HEK293 (cell line): ENCODE measurements around the gene HOXB4.
A peak's percentile ranks its signal among the peaks of the same experiment; 100 is the strongest.

Experiments
- GLI4 ChIP-seq: fragments of 450-650 bp; formaldehyde crosslinking; IDR thresholded peaks from 2 replicates; pipeline ENCODE4 v1.5.1; 2016; ENCODE audit warnings: missing biosample characterization, missing genetic modification characterization
- HOXD13 ChIP-seq: sonication (generic); formaldehyde crosslinking; IDR thresholded peaks from 2 replicates; pipeline ENCODE4 v1.8.0; 2022; ENCODE audit warnings: missing genetic modification reagents, borderline replicate concordance
- KLF7 ChIP-seq: fragments of 450-650 bp; formaldehyde crosslinking; IDR thresholded peaks from 2 replicates; pipeline ENCODE4 v1.5.1; 2016; ENCODE audit warnings: missing biosample characterization, missing genetic modification characterization, borderline replicate concordance
- OVOL3 ChIP-seq: fragments of 450-650 bp; formaldehyde crosslinking; IDR thresholded peaks from 2 replicates; pipeline ENCODE4 v1.5.1; 2016; ENCODE audit warnings: missing biosample characterization, missing genetic modification characterization
- PRDM1 ChIP-seq: fragments of 450-650 bp; formaldehyde crosslinking; IDR thresholded peaks from 2 replicates; pipeline ENCODE4; 2016; ENCODE audit warnings: missing biosample characterization, missing genetic modification characterization
- RBAK ChIP-seq: fragments of 450-650 bp; formaldehyde crosslinking; IDR thresholded peaks from 2 replicates; pipeline ENCODE4 v1.5.1; 2016; ENCODE audit warnings: missing biosample characterization, missing genetic modification characterization
- ZBTB1 ChIP-seq: fragments of 450-650 bp; formaldehyde crosslinking; IDR thresholded peaks from 2 replicates; pipeline ENCODE4 v1.5.1; 2016; ENCODE audit warnings: missing biosample characterization, missing genetic modification characterization
- ZBTB21 ChIP-seq: fragments of 450-650 bp; formaldehyde crosslinking; IDR thresholded peaks from 2 replicates; pipeline ENCODE4 v1.5.1; 2017; ENCODE audit warnings: missing biosample characterization, missing genetic modification characterization
- ZNF10 ChIP-seq: fragments of 450-650 bp; formaldehyde crosslinking; IDR thresholded peaks from 2 replicates; pipeline ENCODE4 v1.5.1; 2017; ENCODE audit warnings: missing biosample characterization, missing genetic modification characterization
- ZNF121 ChIP-seq: fragments of 450-650 bp; formaldehyde crosslinking; IDR thresholded peaks from 2 replicates; pipeline ENCODE4 v1.5.1; 2016; ENCODE audit warnings: missing biosample characterization, missing genetic modification characterization
- ZNF133 ChIP-seq: fragments of 450-650 bp; formaldehyde crosslinking; IDR thresholded peaks from 2 replicates; pipeline ENCODE4 v1.5.1; 2016; ENCODE audit warnings: missing biosample characterization, missing genetic modification characterization
- ZNF2 ChIP-seq: fragments of 450-650 bp; formaldehyde crosslinking; IDR thresholded peaks from 2 replicates; pipeline ENCODE4 v1.5.1; 2016; ENCODE audit warnings: missing biosample characterization, missing genetic modification characterization
- ZNF24 ChIP-seq: fragments of 450-650 bp; formaldehyde crosslinking; IDR thresholded peaks from 2 replicates; pipeline ENCODE4 v1.5.1; 2016; ENCODE audit warnings: missing biosample characterization, missing genetic modification characterization
- ZNF274 ChIP-seq, 2 experiments: fragments of 200-500 bp in 1 of 2; fragments of 450-650 bp in 1 of 2; sonication (Bioruptor generic) in 1 of 2; formaldehyde crosslinking in 1 of 2; IDR thresholded peaks; 2 replicates each; pipeline versions ENCODE4 v1.5.1 to v1.6.1; 2014 to 2016; ENCODE audit warnings: borderline replicate concordance in 1 of 2, inconsistent platforms in 1 of 2, low read length in 1 of 2, missing biosample characterization in 1 of 2, missing genetic modification characterization in 1 of 2
- ZNF341 ChIP-seq: fragments of 450-650 bp; formaldehyde crosslinking; IDR thresholded peaks from 2 replicates; pipeline ENCODE4; 2016; ENCODE audit warnings: low read depth, missing biosample characterization, missing genetic modification characterization
- ZNF366 ChIP-seq: fragments of 450-650 bp; formaldehyde crosslinking; conservative IDR thresholded peaks from 2 replicates; pipeline ENCODE4 v1.5.1; 2016; ENCODE audit warnings: missing biosample characterization, missing genetic modification characterization
- ZNF391 ChIP-seq: fragments of 450-650 bp; formaldehyde crosslinking; IDR thresholded peaks from 2 replicates; pipeline ENCODE4 v1.5.1; 2016; ENCODE audit warnings: low read depth, missing biosample characterization, missing genetic modification characterization, borderline replicate concordance
- ZNF404 ChIP-seq: fragments of 450-650 bp; formaldehyde crosslinking; IDR thresholded peaks from 2 replicates; pipeline ENCODE4 v1.5.1; 2017; ENCODE audit warnings: missing biosample characterization, missing genetic modification characterization
- ZNF449 ChIP-seq: fragments of 450-650 bp; formaldehyde crosslinking; IDR thresholded peaks from 2 replicates; pipeline ENCODE4 v1.5.1; 2017; ENCODE audit warnings: missing biosample characterization, mild to moderate bottlenecking, missing genetic modification characterization, moderate library complexity
- ZNF548 ChIP-seq: fragments of 450-650 bp; formaldehyde crosslinking; IDR thresholded peaks from 2 replicates; pipeline ENCODE4 v1.5.1; 2016; ENCODE audit warnings: missing biosample characterization, missing genetic modification characterization
- ZNF560 ChIP-seq: fragments of 450-650 bp; formaldehyde crosslinking; IDR thresholded peaks from 2 replicates; pipeline ENCODE4 v1.5.1; 2017; ENCODE audit warnings: missing biosample characterization, missing genetic modification characterization, borderline replicate concordance
- ZNF571 ChIP-seq: fragments of 450-650 bp; formaldehyde crosslinking; IDR thresholded peaks from 2 replicates; pipeline ENCODE4 v1.5.0; 2017; ENCODE audit warnings: missing biosample characterization, missing genetic modification characterization
- ZNF658 ChIP-seq: fragments of 450-650 bp; formaldehyde crosslinking; IDR thresholded peaks from 2 replicates; pipeline ENCODE4; 2016; ENCODE audit warnings: missing biosample characterization, missing genetic modification characterization
- ZNF704 ChIP-seq: fragments of 450-650 bp; formaldehyde crosslinking; IDR thresholded peaks from 2 replicates; pipeline ENCODE4 v1.5.1; 2016; ENCODE audit warnings: missing biosample characterization, missing genetic modification characterization
- ZNF76 ChIP-seq: fragments of 450-650 bp; formaldehyde crosslinking; IDR thresholded peaks from 2 replicates; pipeline ENCODE4; 2016; ENCODE audit warnings: low read depth, missing biosample characterization, missing genetic modification characterization, borderline replicate concordance
- TF ChIP-seq, protein P1 (sequence below): fragments of 450-650 bp; formaldehyde crosslinking; IDR thresholded peaks from 2 replicates; pipeline ENCODE4 v1.5.1; 2016; ENCODE audit warnings: missing biosample characterization, missing genetic modification characterization
- TF ChIP-seq, protein P2 (sequence below): fragments of 450-650 bp; formaldehyde crosslinking; IDR thresholded peaks from 2 replicates; pipeline ENCODE4; 2016; ENCODE audit warnings: missing biosample characterization, missing genetic modification characterization
- TF ChIP-seq, protein P3 (sequence below): fragments of 450-650 bp; formaldehyde crosslinking; IDR thresholded peaks from 2 replicates; pipeline ENCODE4 v1.5.1; 2016; ENCODE audit warnings: missing biosample characterization, missing genetic modification characterization, borderline replicate concordance
- TF ChIP-seq, protein P4 (sequence below): fragments of 450-650 bp; formaldehyde crosslinking; IDR thresholded peaks from 2 replicates; pipeline ENCODE4 v1.5.1; 2016; ENCODE audit warnings: missing biosample characterization, missing genetic modification characterization

Gene HOXB4

DNA sequence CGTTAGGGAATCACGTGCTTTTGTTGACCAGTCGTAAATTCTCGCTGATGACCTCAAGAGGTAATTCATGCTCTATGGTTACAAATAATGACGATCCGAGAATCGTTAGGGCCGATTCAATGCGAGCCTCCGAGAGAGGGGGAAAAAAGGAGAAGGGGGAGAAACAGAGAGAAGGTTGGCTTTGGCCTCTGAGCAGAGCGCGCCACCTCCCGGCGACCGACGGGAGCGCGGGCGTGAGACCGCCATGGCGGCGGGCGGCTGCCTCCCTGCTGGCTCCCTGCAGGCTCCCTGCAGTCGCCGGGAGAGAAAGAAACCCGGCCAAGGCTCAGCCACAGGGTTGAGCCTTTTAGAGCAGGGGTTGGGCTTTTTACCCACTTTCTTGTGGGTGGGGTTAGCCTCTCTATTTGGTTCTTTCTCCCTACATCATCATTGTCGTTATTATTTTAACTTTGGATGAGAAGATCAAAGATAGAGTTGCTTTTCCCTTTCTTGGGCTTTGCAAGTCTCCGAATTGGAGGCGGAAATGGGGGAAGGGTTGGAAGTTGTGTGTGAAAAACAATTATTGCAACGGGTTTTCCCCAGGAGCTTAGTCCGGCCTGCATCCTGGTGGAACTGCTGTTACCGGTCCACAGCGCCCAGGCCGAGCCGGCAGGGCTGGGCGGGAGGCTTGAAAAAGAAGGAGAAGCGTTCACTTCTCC, 15.8 kb upstream of the HOXB4 start (continued):
- TF ChIP-seq HOXD13 (CRISPR knock-in tag) (no peak), ZNF10 (tag by site-specific recombination) (peak; percentile 30; the same call in 1 of the 2 replicates), ZNF121 (tag by site-specific recombination) (no peak), GLI4 (no peak), ZBTB21 (tag by site-specific recombination) (peak; percentile 87), ZNF404 (tag by site-specific recombination) (no peak), OVOL3 (tag by site-specific recombination) (no peak), ZNF341 (peak; percentile 26; the same call in 1 of the 2 replicates), ZNF2 (tag by site-specific recombination) (peak; percentile 50), ZNF76 (peak; percentile 66; the same call in 1 of the 2 replicates), ZNF548 (tag by site-specific recombination) (no peak), ZNF449 (tag by site-specific recombination) (peak; percentile 98), RBAK (tag by site-specific recombination) (no peak), ZBTB1 (tag by site-specific recombination) (no peak), ZNF560 (no peak), ZNF274 (IDR thresholded peaks at IDR 0.05; ENCODE audit: low read length) (no peak), ZNF274 (tag by site-specific recombination; IDR thresholded peaks at IDR 0.05; ENCODE audit: borderline replicate concordance) (no peak), ZNF391 (peak; percentile 82; the same call in 1 of the 2 replicates), PRDM1 (peak; percentile 95), ZNF658 (tag by site-specific recombination) (no peak), ZNF24 (tag by site-specific recombination) (peak; percentile 42; the same call in 1 of the 2 replicates), ZNF704 (tag by site-specific recombination) (no peak), ZNF366 (peak; percentile 98), ZNF571 (no peak), ZNF133 (no peak), KLF7 (tag by site-specific recombination) (peak; percentile 71)
- TF ChIP-seq, protein P1, sequence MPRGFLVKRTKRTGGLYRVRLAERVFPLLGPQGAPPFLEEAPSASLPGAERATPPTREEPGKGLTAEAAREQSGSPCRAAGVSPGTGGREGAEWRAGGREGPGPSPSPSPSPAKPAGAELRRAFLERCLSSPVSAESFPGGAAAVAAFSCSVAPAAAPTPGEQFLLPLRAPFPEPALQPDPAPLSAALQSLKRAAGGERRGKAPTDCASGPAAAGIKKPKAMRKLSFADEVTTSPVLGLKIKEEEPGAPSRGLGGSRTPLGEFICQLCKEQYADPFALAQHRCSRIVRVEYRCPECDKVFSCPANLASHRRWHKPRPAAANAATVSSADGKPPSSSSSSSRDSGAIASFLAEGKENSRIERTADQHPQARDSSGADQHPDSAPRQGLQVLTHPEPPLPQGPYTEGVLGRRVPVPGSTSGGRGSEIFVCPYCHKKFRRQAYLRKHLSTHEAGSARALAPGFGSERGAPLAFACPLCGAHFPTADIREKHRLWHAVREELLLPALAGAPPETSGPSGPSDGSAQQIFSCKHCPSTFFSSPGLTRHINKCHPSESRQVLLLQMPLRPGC (tag by site-specific recombination) = 0 out of 2 replicates have a peak, but pooled peaks have one; percentile 58
- TF ChIP-seq, protein P2, sequence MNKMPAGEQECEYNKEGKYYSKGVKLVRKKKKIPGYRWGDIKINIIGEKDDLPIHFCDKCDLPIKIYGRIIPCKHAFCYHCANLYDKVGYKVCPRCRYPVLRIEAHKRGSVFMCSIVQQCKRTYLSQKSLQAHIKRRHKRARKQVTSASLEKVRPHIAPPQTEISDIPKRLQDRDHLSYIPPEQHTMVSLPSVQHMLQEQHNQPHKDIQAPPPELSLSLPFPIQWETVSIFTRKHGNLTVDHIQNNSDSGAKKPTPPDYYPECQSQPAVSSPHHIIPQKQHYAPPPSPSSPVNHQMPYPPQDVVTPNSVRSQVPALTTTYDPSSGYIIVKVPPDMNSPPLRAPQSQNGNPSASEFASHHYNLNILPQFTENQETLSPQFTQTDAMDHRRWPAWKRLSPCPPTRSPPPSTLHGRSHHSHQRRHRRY (tag by site-specific recombination) = no peak
- TF ChIP-seq, protein P3, sequence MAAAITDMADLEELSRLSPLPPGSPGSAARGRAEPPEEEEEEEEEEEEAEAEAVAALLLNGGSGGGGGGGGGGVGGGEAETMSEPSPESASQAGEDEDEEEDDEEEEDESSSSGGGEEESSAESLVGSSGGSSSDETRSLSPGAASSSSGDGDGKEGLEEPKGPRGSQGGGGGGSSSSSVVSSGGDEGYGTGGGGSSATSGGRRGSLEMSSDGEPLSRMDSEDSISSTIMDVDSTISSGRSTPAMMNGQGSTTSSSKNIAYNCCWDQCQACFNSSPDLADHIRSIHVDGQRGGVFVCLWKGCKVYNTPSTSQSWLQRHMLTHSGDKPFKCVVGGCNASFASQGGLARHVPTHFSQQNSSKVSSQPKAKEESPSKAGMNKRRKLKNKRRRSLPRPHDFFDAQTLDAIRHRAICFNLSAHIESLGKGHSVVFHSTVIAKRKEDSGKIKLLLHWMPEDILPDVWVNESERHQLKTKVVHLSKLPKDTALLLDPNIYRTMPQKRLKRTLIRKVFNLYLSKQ (tag by site-specific recombination) = peak; percentile 31; the same call in 1 of the 2 replicates
- TF ChIP-seq, protein P4, sequence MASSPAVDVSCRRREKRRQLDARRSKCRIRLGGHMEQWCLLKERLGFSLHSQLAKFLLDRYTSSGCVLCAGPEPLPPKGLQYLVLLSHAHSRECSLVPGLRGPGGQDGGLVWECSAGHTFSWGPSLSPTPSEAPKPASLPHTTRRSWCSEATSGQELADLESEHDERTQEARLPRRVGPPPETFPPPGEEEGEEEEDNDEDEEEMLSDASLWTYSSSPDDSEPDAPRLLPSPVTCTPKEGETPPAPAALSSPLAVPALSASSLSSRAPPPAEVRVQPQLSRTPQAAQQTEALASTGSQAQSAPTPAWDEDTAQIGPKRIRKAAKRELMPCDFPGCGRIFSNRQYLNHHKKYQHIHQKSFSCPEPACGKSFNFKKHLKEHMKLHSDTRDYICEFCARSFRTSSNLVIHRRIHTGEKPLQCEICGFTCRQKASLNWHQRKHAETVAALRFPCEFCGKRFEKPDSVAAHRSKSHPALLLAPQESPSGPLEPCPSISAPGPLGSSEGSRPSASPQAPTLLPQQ (tag by site-specific recombination) = peak; percentile 54; the same call in 1 of the 2 replicates
